DMS79 (cell line): ENCODE data around the gene DUOX2.
"Not testable (repeated sequence)": the region's sequence is repeated elsewhere in the genome, so short reads cannot be mapped to it uniquely, and the experiment has no call there.

Source experiments
- DNase-seq: peaks from one replicate; lab custom pipeline; 2025; lab: John Stamatoyannopoulos, UW

The DUOX2 gene

DNA sequence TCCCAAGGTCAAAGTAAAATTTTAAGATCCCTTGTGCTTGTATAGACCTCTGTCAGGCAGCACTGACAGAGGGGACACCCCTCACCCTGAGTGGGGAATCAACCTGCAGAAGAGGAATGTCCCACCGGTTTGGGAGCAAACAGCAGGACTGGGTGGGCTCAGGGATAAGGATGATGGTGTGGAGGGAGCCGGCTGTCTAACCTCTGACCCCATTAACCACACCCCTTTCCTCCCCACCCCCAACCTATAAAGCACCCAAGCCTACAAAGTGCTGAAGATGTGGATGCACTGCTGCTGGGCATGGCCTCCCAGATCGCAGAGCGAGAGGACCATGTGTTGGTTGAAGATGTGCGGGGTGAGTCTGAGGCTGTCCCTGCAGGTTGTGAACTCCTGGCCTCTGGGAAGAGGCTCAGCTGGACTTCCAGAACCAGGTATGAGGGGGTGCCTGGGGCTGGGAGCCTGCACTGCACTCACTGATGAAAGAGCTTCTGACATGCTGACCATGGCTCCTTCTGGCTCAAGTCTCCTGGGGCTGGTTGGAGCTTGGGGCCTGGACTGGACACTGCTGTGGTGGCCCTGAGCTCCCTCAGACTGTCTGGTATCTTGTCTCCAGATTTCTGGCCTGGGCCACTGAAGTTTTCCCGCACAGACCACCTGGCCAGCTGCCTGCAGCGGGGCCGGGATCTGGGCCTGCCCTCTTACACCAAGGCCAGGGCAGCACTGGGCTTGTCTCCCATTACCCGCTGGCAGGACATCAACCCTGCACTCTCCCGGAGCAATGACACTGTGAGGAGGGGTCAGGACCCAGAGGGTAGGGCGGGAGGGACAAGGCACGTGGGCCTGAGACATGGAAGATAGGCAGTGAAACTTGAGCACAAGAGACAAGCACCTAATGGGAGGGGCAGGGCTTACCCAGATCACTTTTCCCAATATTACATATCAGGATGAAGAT, 25.1 kb upstream of the DUOX2 start:
- DNase-seq = no peak

DNA sequence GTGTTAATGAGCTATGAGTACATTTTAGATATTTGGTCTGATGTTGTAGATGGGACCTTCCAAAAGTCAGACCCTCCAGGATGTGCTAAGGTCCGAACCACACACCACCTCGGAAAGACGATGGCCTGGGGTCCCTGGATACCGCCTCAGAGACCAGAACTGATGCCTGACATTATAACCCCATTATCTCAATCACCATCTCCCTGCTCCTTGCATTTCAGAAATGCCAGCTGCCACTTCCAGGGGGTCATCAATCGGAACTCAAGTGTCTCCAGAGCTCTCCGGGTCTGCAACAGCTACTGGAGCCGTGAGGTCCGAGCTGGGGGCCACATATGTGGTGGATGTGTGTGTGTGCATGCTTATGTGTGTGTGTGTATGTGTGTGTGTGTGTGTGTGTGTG, 23.7 kb upstream of the DUOX2 start:
- no peak for DNase-seq

DNA sequence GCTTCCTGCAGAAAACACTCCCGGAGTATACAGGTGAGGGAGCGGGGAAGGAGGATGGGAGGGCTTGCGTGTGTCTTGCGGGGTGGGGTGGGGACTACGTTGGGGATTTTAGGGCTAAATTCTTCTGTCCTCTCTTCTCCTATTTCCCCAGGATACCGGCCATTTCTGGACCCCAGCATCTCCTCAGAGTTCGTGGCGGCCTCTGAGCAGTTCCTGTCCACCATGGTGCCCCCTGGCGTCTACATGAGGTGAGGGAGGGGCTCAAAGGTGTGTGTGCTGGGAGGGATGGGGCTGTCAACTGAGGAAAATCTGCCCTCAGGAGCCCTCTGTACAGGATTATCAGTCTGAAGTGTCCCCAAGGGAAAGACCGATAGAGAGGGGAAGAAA, 22.4 kb upstream of the DUOX2 start:
- no peak for DNase-seq

DNA sequence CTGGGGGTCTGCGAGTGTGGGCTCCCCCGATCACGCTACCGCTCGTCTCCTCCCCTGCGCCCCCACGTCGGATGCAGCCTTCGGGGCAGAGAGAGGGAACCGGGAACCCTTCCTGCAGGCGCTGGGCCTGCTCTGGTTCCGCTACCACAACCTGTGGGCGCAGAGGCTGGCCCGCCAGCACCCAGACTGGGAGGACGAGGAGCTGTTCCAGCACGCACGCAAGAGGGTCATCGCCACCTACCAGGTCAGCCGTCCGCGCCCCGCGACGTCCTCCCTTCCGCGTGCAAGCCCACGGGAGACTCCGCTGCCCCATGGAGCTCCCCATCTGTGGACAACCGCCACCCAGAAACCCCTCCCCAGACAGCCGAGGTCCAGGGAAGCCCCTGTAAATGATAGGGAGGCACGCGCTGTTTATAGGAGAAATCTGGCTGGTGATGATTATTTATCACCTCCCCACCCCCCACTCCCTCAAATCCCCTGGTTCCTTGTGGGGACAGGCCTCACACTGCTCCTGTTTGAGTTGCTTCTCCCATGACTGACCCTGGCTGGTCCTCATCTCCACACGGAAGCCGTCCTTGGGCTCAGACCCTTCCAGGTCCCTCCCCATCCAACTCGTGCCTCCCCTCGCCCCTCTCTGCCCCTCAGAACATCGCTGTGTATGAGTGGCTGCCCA, 21.9 kb upstream of the DUOX2 start:
- DNase-seq = not testable (repeated sequence)

DNA sequence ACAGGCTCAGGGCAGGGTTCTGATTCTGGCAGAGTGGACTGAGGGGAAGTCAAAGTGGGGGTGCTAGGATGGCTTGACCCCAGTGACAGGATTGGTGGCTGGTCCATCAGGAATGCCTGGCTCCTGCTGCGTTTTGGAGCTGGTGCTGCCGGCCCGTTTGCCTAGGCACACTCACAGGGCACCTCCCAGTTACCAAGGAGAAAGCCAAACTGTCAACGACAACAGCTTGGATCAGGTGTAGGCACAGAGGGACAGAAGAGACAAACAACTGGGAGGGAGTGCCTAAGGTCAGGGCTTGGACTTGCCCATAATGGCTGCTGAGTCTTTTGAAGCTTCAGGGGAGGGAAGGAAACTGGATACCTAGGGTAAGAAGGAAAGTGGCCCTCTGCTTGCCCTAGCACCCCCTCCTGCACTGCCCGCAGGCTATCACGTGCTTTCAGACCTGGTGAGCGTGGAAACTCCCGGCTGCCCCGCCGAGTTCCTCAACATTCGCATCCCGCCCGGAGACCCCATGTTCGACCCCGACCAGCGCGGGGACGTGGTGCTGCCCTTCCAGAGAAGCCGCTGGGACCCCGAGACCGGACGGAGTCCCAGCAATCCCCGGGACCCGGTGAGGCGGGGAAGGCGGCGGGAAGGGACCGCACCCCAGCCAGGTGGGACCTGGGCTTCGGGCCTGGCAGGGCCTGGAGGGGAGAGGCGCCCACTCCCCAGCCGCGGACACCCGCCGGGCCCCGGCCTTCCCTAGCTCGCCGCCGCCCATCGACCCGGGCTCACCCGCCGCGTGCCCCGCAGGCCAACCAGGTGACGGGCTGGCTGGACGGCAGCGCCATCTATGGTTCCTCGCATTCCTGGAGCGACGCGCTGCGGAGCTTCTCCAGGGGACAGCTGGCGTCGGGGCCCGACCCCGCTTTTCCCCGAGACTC, 21.0 kb upstream of the DUOX2 start:
- no peak for DNase-seq

DNA sequence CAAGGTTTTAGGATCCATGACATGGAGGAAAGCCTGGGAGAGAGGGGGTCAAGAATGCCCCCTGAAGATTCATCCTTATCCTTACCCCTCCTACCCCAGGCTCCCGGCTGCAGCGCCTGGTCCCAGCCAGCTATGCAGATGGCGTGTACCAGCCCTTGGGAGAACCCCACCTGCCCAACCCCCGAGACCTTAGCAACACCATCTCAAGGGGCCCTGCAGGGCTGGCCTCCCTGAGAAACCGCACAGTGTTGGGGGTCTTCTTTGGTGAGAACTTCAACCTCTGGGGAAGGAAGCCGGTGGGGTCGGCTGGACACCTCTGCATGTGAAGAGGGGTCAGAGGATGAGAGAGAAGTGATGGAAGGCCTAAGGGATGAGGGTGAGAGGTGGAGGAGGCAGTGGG, 20.1 kb upstream of the DUOX2 start:
- no peak for DNase-seq

DNA sequence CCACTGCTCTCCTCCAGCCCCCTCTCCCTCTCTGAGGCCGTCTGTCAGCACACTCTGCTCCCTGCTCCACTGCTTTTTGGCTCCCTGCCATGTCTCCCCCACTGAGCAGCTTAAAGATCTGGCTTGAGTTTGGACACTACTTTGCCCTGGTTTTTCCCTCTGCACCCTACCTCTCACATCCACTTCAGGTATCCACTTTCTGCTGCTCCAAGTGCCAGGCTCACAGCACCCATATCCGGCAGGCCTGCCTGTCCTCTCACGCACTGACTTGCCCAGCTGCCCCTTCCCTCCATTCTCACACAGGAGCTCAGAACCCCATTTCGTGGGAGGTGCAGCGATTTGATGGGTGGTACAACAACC, 19.6 kb upstream of the DUOX2 start:
- DNase-seq = peak; percentile 49

DNA sequence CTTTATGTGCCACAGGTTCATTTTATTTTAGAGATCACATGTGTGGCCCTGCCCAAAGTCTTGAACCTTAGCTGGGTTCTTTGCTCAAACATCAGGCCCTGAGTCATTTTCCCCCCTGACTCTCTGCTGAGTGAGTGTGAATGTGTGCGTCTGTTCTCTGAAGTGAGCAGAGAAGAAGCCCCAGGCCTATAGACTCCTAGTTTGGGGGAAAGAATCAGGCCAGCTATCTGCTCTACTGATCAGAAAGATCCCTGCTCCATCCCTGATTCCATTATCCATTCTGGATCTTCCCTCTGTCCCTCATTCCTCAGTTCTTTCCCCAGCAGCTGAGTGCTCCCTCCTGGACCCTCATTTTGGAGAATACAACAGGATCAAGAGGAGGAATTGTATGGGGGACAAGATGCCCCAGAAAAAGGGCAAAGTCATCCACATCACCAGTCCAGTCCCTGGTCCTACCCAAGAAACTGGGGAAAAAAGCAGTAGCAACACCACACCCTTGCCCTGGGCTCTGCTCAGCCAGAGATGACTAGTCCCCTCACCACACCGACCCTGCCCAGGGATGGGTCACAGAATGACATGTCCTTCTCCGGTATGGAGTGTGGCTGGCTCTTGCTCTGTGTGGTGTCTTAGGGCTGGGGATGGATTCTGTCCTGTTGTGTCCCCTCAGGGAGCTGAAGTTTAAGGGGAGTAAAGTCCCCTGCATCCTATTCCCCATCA, 19.0 kb upstream of the DUOX2 start:
- DNase-seq = no peak

DNA sequence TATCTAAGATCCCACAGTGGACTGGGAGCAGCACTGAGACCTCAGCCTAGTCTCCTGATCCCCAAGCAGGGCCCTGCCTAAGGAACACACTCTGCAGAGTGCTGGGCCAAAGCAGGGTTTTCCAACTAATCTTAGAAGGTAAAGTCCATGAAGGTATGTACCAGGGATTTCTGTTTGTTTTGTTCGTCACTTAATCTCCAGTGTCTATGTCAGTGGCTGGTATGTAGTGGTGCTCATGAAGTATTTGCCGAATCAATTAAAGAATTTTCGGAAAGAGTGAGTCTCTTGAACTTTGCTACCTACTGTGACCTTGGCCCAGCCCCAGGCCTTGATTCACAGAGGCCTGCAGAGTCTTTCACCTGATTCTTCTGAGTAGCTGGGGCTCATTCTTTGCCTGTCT, 17.5 kb upstream of the DUOX2 start:
- DNase-seq = no peak

DNA sequence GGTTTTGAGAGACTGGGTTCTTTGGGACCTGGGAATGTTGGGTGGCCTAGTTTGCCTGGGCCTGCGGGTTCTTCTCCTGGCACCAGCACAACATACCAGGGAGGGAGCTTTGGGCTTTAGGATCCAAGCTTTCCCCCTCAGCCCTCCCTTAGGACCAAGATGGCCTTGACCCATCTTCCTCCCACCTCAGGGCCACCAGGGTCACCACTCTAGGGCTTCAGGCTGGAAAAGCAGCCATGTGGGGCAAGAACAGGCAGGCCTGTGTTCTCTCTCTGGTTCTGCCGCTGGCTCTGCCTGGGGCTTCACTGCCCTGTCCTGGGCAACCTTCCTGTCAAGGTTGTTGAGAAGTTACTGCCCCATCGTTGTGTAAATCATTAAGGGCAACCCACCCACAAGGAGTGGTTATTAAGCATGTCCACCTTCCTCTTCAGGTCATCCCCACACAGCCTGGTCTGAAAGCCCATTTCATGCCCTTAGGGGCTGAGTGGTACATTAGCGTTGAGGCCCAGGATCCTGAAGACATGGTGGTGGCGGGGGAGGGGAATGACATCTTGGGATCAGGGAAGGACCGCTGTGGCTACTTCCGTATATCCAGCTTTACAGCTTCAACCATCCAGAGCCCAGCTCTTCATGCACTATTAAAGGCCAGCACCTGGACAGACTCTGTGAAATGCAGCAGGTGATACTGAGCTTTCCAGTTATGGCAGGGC, 16.5 kb upstream of the DUOX2 start:
- DNase-seq = no peak

DNA sequence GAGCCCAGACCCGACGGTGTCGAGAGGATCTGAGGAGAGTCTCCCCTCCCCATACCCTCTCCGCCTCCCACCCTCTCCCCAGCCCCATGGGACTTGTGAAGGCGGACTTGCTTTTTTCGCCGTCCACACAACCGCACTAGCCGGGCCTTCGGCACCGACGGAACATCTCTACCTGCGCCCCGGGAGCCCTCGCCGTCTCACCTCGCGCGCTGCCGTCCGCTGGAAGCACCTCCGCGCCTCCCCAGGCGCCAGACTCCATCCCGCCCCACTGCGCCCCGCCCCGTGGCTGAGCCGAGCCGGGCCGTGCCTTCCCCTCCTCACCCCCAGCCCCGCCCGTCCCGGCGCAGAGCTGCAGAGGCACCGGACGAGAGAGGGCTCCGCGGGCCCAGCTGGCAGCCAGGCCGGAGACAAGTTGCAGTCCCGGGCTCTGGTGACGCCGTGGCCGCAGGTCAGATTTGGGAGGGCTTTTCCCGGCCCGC, 15.7 kb upstream of the DUOX2 start, which contains the start of the genes DUOX1 and DUOXA1:
TSS of gene DUOX1 (plus strand) at position 344 of the 479 bp plus-strand sequence. CDS start 1,973 bp downstream, outside the sequence.
TSS of gene DUOXA1 (minus strand) at position 229 of the 479 bp plus-strand sequence. CDS start 6,865 bp downstream, outside the sequence.
- no peak for DNase-seq

DNA sequence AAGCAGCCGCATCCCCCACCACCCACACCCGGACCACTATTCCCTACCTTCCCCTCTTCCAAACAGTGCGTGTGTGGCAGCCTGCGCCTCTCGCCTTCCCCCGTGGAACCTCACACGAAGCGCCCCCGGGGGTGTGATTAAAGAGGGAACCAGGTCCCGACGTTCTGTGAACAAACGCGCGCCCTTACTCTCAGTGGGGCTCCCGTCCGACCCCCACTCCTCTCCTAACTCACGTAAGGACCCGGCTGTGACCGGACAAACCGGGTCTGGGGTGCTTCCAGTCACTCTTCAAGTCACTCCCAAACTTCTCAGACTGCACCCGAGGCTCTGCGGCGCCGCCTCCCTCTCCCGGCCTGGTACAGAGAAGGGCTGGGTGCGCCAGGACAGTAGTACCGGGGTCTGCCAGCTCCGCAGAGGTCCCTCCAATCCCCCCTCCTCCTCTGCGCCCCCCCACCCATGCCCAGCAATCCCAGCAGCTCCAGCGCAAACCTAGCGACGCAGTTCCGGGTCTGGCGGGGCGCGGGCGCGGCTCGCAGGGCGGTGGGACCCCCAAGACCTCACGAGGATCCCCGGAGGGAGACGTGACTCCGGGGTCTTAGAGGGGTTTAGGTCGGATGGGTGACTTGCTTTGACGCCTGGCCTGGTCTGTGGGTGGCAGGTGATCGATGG, 15.1 kb upstream of the DUOX2 start:
- no peak for DNase-seq

DNA sequence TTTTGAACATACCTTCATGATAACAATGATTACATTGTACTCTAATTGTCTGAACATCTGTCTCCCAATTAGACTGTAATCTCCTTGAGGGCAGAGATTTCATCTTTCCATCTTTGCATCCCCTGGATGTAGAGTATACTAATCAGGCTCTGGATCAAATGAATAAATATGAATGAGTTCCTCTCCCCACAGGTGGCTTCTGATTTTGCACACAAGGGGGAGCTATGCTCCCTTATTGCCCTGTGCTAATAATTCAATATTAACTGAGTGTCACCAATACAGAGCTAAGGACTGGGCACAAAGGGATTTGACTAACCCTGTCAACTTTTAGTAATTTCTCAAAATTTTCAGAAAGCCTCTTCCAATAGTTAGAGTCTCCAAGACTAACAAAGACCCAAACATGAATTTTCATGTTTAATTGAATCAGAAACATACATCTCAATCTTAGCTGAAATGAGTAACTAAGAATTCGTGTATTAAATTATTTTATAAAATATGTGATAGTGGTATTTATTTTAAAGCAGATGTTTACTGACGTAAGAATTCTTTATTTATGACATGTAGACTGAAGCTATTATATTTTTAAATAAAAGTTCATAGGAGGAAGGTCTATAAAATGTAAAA, 12.7 kb upstream of the DUOX2 start:
- DNase-seq = no peak

DNA sequence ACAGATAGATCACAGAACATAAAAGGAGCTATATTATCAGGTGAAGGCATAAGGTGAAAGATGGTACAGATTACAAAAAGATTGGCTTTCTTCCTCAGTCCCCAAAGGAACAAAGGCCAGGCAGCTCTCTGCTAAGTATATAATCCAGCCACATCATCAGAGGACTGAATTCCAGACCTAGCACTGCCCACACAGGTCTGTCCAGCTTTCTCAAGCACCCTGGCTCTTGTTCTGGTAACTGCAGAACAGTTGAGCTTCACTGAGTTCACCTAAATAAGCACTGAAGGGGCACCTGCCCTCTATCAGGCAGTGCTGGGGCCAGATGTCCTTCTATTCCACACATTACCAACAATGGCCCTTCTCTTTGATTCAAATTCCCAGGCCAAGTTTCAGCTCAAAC, 9.4 kb upstream of the DUOX2 start:
- no peak for DNase-seq

DNA sequence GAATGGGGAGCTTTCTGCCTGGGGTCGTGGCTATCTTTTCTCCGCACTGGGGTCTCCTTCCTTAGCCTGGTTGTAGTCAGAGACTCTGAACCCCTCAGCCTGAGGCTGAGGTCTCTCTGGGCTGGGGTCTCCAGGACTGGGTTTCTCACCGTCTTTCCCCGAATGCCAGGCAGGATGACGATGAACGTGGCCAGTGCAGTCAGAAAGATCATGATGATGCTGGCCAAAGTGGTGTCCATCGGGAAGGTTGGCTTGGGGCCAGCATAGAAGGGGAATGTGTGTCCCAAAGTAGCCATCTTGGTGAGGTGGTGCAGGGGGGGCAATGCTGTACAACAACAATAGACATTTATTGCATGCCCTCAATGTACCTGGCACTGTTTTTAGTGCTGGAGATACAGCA, 8.7 kb upstream of the DUOX2 start:
- DNase-seq = no peak

DNA sequence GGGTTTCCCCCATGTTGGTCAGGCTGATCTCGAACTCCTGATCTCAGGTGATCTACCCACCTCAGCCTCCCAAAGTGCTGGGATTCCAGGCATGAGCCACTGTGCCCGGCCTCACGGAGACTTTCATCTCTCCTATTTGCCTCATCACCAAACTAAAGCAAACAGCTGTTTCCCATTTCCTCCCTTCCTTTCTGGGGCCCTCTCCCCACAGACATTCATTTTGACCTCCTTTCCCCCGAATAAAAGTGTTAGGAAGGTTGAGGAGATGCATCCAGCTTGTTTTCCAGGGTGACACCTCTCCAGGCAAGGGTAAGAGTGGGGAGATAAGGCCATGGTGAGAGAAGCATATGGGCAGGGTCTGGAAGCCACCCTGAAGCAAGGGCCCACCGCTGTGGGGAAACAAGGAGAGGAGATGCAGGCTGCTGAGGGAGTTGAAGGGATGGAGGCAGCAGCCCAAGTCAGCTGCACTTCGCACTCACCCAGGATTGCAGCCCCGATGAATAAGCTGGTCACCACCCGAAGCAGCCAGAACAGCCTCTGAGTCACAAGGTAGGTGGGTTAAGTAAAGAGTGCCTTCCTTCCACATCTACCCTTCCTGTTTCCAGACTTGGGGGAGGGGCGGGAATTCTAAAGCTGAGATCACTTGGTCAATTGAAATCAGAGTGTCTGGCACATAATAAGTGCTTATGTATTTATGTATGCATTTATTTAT, 7.9 kb upstream of the DUOX2 start:
- no peak for DNase-seq

DNA sequence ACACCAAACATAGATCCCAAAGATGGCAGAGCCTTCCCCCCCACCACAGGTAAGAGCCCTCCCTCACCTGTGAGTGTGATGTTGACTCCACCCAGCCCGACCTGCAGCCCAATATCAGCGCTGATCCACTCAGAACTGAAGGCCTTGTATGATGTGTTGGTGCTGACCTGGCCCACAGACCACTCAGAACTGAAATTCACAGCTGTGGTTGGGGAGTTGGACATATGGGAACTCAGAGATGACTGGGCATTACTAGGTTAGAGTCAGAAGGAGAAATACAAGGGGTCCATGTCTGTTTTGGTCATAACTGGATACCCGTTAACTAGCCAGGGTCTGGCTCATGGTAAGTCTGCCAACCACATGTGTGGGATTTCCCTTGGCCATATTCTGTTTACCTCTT, 7.0 kb upstream of the DUOX2 start:
- DNase-seq = no peak

DNA sequence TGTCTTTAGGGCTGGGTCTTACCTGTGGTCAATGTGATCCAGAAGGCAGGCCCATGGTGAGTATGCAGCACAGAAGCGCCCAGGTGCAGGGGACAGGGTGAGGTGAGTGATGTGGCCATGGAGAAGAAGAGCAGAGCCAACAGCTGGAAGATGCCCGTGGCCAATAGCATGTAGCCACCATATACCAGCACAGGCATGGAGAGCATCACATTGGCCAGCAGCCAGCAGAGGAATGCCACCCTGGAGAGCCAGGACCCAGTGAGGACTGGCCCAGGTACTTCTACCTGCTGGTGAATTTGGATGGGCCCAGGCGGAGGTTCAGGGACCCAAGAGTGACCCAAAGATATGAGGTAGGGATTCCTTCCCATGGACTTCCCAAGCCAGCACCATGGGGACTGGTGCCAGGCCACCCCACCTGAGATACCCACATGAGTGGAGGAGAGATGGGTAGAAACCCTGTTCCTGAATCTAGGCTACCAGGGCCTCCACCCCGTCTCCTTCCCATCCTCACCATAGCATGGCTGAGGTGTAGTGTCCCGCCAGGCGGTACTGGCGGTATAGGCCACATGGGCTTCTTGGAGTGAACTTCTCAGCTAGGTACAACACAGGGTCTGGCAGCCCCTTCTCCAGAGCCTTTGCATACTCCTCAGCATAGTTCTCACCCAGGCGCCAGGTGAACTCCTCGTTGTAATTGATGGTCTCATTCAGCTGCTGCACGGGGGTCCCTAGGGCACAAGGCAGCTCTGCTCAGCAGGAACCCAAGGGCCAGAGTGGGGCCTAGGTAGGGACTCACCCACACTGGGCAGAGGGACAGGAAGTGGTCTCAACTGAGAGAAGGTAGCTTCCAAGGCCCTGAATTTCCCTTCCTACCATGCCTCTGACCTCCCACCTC, 6.4 kb upstream of the DUOX2 start:
- DNase-seq = no peak
